Bone marrow (tissue), 2 donors: ENCODE results near the gene BRINP3.
"Not testable (repeated sequence)": the region's sequence is repeated elsewhere in the genome, so short reads cannot be mapped to it uniquely, and the experiment has no call there.

ENCODE experiments used
- DNase-seq, 2 donors: peaks; one replicate each; lab custom pipeline; 2025; lab: John Stamatoyannopoulos, UW

BRINP3 gene

DNA sequence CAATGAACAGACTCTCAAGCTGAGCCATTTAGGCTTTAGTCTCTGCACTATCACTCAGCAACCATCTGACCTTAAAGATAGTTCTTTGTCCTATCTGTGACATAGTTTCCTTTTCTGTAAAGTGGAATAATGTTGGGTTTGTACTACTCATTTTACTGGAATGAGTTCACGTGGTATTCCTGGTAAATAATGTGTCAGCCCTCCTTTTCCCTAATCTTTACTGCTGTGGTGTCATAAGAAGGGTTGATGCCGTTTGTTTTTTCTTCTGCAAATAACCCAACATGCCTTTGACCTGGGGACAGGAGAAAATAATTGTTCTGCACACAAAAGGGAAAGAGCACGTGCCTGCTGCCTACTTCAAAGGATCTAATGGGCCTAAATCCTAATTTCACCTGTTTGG lies 297.8 kb downstream of the BRINP3 start:
- no peak for DNase-seq

DNA sequence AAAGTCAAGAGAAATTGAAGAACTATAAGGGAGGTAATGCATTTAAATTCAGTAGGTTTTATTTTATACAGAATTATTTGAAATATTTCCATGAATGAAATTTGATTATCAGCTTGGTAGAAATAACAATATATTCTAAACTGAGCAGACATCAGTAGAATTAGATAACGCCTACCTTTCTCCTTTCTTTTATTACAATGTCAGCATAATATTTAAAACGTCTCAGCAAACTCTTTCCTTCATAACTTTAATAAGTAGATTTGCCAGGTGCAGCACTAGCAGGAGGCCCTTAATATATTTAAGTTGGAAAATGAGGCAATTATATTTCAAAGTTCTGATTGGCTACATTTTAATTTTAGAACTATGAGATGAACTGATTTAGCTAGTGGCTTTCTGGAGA lies 298.8 kb downstream of the BRINP3 start:
- DNase-seq, result no peak

DNA sequence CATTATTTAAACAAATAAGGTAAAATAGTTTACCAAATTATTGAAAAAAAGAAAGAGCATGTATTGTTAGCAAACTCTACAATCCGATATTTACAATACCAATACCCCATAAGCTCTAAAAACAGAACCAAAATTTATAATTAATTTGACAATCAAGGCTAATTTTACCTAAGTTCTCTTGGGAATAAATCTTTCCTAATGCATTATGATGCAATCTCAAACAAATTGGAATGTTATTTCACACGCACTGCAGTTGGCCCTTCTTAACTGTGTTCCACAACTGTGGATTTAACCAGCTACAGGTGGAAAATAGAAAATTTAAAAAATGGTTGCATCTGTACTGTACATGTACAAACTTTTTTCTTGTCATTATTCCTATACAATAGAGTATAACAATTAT lies 300.1 kb downstream of the BRINP3 start:
- no peak for DNase-seq

DNA sequence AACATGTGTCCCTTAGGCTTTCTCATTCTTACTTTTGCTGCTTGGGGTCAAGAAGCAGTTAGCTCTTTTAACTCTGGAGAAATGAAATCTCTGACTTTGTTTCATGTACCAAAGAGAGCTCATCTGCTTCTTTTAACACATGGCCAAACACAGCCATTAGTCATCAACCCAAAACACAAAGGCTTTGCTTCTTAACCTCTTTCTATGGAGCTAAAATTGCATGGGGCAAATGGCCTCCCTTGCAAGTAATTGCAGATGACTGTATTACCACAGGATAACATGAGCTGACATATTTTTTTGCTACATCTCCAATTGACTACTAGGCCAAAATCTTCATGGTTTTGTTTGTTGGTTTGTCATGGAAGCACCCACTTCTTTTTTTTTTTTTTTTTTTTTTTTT lies 300.9 kb downstream of the BRINP3 start:
- no peak for DNase-seq

DNA sequence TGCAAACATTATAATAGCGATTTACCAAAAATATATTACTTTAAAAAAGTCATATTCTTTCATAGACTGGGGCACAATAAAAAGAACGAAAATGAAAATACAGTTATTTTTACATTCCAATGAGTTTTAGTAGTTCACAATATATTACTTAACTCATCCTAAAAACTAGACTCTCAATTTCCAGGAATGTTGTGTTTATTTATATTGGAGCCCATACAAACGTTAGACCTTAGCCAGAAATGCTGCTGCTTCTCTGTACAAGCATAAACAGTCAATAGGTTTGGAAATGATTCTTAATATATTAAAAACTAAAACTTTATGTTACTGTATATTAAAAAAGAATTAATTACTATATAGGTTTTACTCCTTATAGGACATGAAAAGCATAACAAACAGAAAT lies 302.3 kb downstream of the BRINP3 start:
- no peak for DNase-seq

DNA sequence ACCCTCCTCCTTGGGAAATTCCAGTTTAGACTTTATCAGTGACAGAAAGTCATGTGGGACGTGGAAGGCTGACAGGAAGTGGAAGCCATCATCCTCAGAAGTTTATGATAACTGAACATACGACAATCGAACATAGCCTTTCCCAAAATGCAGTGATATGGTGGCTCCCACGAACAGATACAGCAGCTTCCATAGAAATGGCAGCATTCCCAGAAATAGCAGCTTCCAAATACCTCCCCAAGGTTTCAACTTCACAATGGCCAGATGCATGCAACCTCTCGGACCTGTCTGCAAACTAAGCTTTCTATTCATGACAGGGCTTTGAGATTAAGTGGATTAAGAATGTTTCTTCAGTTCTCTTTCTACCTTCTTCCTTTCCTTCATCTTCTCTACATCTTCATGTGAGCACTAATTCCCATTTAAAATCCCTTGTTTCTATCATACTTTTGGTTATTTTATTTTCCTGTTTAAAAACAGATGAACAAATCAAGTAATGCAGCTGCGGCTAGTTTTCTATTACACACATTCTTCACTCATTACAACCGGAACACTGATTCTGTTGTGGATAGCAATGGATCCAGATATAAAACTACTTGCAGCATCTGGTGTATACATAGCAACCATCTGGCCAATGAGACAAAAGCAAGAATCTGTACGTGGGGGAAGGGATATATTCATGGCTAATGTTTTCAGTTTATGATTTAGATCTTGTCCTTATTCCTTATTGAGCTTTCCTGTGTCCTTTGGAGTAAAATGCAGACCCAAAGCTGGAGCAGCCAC lies 304.8 kb downstream of the BRINP3 start:
- DNase-seq, result no peak

DNA sequence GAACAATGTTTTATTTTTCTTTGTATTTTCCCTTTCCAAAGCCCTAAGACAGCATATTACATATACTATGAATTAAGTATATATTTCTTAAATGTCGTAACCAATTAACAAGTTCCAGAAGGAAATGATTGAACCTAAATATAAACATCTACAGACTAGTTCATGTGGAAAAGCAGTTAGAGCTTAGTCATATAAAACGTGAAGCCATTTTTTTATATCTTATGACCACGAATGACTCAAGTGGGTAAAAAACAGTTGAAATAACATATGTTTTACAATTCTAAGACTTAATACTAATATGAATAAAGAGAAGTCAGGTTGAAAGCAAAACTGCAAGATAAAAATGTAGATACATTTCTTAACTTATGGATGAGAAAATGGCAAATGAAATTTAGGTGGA lies 307.3 kb downstream of the BRINP3 start:
- DNase-seq, result no peak

DNA sequence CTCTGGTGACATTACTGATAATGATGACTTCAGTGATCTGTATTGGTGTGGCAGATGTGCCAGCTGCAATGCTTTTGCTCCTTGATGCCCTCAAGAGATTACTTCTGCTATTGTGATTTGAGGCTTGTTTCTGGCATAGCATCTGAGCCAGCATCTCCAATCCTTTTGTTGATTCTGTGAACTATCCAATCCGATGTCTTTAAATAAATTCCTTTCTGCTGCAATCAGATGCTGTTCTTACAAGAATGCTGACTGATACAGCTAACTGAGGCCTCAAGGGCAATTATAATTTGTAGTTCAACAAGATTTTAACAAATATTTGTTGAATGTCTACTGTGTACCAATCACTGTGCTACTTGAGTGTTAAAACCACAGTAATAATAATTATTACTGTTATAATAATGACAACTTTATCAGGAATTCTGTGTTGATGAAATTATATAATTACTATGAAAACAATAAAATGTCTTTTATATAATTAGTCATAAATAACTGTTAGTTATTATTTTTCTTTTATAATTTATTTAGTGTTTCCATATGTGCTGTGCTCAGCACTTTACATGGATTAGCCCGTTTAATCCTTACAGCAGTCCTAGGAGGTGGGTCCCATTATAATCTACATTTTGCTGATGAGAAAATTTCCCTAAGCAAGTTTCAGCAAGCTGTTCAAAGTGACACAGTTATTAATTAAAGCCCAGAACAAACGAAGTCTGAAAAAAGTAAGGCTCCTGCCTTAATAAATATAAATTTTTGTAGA lies 308.2 kb downstream of the BRINP3 start:
- DNase-seq, result no peak

GRCh38 chr1:190168893-190169280 lies 308.8 kb downstream of the BRINP3 start:
- no peak for DNase-seq

GRCh38 chr1:190168116-190168892 lies 309.4 kb downstream of the BRINP3 start:
- no peak for DNase-seq

- no peak for DNase-seq
These were observed 318.5 kb downstream of the BRINP3 start for GRCh38 chr1:190159146-190159545.

- no peak for DNase-seq
These were observed 322.9 kb downstream of the BRINP3 start for GRCh38 chr1:190154744-190155143.

DNA sequence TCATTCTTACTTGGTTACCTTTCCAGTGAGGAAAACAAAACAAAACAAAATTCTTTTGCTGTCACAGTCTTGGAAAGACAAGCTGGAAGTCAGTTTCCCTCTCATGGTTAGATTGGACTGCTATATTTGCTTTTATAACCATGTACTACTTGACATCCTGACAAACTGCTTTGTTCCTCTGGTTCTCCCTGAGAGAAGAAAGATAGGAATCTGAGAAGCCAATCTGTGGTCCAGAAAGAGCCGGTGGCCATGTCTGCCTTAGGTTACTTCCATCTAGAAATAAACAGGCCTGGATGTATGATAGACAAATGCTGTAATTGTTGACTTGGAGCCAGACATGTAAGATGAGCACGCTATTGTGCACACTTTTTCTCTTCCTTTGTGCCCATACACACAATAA lies 330.0 kb downstream of the BRINP3 start:
- no peak for DNase-seq

- DNase-seq, result no peak
These were observed 333.0 kb downstream of the BRINP3 start for GRCh38 chr1:190144650-190145049.

DNA sequence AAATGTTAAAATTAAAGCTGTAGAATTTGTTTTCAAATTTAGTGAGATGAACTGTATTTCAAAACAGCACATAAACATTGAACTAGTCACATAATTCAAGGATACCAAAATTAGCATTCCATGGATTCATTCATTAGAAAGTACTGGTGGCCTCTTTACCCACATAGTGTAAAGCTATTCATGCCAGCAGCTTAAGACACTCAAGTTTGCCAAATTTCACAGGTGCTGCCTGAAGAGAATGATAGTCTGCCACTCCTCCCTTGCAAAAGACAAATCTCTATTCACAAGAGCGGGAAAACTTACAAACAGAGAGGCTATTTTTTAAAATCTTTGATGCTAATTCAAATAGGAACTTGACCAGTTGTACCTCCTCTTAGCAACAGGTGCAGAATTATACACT lies 337.0 kb downstream of the BRINP3 start:
- no peak for DNase-seq

DNA sequence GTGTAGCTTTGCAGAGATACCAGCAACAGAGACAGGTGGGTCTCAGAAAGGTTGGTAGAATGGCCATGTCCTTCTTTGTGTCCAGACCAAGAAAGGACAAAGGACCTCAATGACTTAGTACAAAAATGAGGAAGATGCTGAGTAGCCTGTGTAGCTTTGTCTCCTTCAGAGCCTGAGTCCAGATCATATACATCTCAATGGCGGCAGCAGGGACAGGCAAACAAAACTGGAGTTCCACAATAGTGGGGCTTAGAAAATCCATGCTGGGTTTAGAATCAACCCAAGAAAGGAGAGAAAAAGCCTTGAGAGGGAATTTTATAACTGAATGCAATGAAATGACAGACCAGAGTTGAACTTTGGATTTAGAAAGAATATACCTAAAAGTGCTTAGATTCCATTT lies 339.0 kb downstream of the BRINP3 start:
- DNase-seq, result no peak

DNA sequence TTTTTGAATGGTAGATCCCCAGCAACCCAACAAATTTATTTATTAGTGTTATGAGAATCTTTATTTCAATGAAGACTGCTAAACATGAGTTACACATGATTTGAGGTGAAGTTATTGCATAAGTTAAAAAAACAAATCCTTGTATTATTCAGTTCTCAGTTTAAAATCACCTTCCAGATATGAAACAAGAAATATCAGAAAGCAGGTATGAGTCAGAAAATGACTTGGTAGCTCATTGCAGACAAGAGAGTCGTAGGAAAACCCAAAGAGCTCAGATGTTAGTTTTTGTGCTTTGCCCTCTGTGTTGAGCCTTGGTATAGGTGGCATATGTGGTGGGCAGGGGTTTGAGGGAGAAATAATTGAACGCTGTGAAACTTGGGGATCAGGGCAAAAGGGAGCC lies 339.4 kb downstream of the BRINP3 start:
- no peak for DNase-seq

DNA sequence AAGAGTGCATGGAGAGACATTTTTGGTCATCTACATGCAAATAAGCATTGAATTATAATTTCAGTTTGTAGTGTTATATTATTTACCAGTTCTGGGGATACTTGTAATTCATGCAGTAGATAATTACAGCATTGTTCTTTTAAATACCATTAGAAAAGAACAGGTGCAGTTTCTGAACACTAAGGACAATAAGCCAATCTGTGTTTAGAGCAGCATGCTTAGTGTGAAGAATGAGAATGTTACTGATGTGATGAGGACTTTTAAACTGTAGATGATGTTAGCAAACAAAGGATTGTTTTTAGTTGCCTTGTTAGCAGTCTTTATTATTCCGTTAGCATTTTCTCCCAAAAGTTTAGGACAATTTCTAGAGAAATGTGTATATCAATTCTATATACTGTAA lies 348.3 kb downstream of the BRINP3 start:
- DNase-seq, result no peak

DNA sequence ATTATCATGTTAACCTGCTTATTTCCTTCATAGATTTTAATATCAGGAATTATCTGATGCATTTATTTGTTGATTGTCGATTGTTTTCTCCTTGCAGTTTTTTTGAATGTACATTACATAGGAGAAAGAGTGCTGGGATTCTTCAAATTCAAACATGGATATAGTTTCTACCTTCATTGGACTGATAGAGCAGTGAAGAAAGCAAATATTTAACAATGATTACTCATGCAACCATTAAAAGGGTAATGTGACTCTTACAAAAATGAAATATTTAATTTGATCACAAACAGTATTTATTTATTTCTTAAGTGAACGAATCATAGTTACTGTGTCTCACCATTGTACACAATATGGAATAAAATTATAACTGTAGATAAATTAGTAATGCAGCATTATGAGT lies 350.9 kb downstream of the BRINP3 start:
- DNase-seq, result no peak

DNA sequence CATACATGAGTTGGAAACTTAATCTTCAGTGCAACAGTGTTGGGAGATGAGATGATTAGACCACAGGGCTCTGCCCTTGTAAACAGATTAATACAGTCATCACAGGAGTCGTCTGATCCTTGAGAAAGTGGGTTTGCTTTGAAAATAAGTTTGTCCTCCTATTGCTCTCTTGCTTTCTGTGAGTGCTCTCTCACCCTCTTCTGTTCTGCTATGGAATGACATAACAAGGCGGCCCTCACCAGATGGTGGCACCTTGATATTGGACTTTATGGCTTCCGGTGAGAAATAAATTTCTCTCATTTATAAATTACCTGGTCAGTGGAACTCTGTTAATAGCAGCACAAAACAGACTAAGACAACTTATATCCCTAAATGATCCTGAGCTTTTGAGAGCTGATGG lies 353.6 kb downstream of the BRINP3 start:
- DNase-seq, result no peak

GRCh38 chr1:190120564-190120963 lies 357.1 kb downstream of the BRINP3 start:
- DNase-seq, result not testable (repeated sequence)

GRCh38 chr1:190119683-190120082 lies 358.0 kb downstream of the BRINP3 start:
- no peak for DNase-seq

GRCh38 chr1:190116921-190117320 lies 360.7 kb downstream of the BRINP3 start:
- DNase-seq, result no peak
